Stimulated activated CD4-positive, alpha-beta T cell treated with anti-CD3 and anti-CD28 coated beads, Interleukin-4, amount 100 ng/mL, for 48 hours (primary cell): ENCODE measurements around the gene ARHGEF16.

Experiments
- DNase-seq, 2 donors: peaks; one replicate each; pipeline ENCODE4 v3.0.0-alpha.2; 2020; ENCODE audit warnings: low read depth in 2 of 2

The ARHGEF16 gene

DNA sequence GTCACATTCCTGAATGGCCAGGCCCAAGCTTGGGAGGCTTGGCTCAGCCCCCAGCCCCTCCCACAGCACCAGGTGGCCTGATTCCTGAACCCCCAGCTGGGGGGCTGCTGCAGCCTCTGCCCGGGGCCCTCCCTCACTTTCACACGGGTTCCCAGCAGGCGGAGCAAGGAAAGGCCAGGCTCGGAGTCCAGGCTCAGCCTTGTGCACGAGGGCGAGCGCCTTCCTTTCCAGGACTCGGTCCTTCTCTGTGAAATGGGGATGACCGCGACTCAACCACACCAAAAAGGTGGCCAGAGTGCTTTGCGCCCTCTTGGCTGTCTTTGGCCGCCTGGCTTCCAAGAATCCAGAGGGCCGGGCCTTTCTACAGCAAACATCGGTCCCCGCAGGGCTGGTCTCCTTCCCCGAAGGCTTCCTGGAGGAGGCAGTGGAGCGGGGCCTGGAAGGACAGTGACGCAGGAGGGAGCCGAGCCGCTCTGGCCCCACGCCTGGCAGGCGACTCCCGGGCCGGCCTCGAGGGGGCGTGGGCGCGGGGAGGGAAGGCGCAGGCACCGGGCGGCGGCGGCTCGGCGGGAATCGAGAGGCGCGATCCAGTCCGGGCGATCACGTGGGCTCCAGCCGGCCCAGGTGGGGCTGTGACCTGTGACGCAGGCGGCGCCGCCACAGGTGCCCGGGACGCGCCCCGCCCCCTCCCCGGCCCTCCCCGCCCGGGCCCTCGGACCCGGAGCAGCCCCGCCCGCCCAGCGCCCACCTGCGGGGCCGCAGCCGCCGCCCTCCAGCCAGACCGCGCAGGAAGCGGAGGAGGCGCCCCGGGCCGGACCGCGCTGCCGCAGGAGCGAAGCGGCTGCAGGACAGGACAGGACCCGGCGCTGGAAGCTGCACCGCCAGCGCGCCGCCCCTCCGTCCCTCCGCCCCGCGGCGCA lies at the start of gene ARHGEF16:
ARHGEF16 (plus strand) TSS at position 775 of the 920 bp plus-strand sequence. CDS start 8,420 bp downstream, outside the sequence.
- peak in 1 of 2 donors; percentile 15 for DNase-seq

DNA sequence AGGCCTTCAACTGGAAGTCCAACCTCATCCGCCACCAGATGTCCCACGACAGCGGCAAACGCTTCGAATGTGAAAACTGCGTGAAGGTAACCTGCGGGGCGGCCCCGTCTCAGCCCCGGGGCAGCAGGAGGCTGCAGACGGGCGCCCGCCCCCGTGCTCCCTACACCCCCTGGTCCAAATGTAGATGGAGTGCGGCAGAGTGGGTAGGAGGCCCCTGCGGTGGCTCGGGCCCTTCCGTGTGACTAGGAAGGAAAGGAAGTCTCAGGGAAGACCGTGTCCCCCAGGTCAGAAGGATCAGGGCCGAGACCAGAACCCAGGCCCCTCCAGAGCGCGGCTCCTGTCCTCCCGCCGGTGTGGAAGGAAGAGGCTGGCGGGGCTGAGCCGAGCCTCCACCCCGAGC lies 49.7 kb upstream of the ARHGEF16 start:
- no peak for DNase-seq

DNA sequence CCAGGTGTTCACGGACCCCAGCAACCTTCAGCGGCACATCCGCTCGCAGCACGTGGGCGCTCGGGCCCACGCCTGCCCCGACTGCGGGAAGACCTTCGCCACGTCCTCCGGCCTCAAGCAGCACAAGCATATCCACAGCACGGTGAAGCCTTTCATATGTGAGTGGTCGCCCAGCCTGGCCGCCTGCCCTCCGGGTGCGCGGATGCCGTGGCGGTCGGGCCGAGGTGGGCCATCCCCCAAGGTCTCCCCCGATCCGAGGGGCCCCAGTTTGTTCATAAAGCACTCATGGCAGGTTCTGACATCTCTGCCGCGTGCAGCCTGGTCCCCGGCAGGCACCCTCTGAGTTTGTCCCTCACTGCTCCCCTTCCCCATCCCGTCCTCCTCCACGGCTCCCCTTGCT lies 49.0 kb upstream of the ARHGEF16 start:
- no peak for DNase-seq

- DNase-seq = no peak
Measured at GRCh38 chr1:3405974-3406867, 48.2 kb upstream of the ARHGEF16 start.

GRCh38 chr1:3407021-3407420 lies 47.4 kb upstream of the ARHGEF16 start:
- DNase-seq = no peak

- DNase-seq = no peak
Measured at GRCh38 chr1:3408751-3409266, 45.7 kb upstream of the ARHGEF16 start.

DNA sequence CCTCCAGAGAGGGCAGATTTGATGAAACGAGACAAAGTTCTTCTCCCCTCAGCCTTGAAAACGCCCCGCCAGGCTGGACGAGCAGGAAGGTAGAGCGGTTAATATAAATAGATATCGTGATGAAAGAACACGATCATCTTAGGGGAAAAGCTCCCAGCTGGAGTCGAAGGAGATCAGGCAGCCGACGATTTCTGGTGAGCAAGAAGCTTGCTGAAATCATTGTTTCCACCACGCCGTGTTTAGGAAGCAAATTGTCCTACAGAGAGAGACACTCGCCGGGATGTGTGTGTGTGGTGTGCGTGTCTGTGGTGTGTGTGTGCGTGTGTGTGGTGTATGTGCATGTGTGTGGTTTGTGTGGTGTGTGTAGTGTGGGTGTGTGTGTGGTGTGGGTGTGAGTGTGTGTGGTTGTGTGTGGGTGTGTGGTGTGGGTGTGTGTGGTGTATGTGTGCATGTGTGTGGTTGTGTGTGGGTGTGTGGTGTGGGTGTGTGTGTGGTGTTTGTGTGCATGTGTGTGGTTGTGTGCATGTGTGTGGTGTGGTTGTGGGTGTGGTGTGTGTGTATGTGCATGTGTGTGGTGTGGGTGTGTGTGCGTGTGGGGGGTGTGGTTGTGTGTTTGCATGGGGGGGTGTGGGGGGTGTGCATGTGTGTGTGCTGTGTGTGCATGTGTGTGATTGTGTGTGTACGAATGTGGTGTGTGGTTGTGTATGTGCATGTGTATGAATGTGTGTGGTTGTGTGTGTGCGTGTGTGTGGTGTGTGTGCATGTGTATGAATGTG lies 44.9 kb upstream of the ARHGEF16 start:
- no peak for DNase-seq

DNA sequence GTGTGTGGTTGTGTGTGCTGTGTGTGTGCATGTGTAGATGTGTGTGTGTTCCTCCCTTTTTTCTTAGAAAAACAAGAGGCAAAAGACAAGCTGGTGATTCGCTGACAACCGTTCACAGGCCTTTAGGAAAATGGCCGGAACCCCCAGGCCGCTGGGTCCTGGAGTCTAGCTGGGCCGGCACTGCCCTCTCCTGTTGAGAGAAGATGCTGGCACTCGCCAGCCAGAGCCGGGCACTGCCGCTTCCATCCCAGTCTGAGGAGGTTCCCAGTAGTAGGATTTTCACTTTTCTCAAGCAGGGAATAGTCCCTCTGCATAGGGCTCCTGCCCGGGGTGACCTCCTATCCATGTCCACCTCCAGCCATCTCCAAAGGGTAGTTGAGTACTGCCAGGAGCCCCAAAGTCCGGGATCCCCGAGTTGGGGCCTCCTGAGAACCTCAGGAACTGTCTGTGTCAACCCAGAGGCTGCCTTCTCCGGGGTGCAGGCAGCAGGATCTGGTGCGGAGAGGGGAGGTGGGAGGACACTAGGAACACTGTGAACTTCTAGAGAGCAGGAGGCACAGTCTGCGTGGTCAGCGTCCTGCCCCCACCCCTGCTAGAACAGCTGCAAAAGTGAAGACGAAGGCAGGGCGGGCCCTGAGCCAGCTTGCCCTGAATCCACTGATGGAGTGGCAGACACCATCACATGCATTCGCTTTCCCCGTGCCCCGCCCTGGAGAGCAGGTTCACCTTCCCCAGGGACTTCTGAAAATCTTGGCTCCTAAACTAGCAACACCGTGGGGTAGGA lies 44.1 kb upstream of the ARHGEF16 start:
- DNase-seq = no peak

GRCh38 chr1:3411806-3412205 lies 42.7 kb upstream of the ARHGEF16 start:
- no peak for DNase-seq

GRCh38 chr1:3412376-3412775 lies 42.1 kb upstream of the ARHGEF16 start:
- DNase-seq = no peak

DNA sequence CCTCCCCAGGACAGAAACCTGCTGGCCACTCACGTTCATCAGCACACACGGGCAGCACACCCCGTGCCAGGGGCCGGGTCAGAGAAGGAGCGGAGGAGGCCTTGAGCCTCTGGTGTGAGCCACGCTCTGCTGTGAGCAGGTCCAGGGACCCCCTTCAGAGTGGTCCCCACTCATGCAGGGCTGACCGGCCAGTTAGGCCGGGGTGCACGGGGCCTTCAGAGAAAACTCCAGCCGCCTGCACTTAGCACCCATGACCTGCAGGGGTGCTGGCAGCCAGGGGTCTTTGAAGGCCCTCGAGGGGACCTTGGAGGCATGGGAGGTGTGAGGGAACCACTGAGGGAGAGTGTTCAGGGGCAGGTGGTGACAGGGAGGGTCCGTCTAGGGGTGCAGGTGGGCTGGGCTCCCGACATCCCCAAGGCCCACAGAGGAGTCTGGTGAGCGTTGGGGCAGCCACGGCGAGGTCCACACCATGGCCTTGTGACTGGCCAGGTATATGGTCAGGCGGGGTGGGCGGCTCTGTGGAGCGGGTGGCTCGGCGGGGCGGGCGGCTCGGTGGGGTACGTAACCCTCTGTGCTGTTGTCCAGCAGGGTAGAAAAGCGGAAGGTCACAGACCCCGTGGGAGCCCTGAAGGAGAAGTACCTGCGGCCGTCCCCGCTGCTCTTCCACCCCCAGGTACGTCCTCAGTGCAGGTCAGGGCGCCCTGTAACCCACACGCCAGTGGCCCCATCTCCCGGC lies 40.3 kb upstream of the ARHGEF16 start:
- no peak for DNase-seq

DNA sequence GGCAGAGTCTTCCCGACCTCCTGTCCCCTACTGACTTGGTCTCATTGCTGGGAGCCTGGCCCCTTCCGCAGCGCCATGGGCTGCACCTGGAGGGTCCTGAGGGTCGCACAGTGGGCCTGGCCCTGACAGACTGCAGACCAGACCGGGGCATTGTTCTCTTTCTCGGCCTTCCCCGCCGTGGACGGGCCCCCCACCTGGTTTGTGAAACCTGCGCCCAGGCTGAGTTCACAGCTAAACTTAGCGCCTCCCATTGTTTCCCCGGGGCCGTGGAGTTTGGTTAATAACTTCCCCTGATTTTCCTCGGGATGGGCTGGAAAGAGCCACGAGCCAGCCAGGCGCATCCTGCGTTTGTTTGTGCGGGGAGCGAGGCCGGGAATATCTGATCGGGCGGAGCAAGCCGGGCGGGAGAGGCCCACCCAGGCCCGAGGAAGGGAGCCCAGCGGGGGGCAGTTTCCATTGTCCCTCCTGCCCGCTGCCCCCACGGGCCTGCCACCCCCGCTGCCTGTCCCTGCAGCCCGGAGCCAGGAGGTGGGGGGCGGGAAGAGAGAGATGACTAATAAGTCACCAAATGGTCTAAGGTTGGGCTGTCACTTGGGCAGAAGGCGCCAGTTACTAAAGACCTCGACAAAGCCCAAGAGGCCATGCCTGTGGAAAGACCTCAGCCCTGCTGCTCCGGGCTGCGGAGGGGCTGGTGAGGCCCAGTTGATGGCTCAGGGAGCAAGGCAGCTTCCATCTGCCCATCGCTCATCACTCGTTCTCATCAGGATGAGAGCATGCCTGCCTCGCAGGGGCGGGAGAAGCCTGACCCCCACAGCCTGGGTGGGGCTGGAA lies 39.0 kb upstream of the ARHGEF16 start:
- DNase-seq = no peak

- DNase-seq = no peak
Measured at GRCh38 chr1:3417082-3417739, 37.3 kb upstream of the ARHGEF16 start.

GRCh38 chr1:3417934-3418333 lies 36.5 kb upstream of the ARHGEF16 start:
- no peak for DNase-seq

GRCh38 chr1:3418600-3418999 lies 35.9 kb upstream of the ARHGEF16 start:
- no peak for DNase-seq

GRCh38 chr1:3419415-3420204 lies 34.9 kb upstream of the ARHGEF16 start:
- no peak for DNase-seq

DNA sequence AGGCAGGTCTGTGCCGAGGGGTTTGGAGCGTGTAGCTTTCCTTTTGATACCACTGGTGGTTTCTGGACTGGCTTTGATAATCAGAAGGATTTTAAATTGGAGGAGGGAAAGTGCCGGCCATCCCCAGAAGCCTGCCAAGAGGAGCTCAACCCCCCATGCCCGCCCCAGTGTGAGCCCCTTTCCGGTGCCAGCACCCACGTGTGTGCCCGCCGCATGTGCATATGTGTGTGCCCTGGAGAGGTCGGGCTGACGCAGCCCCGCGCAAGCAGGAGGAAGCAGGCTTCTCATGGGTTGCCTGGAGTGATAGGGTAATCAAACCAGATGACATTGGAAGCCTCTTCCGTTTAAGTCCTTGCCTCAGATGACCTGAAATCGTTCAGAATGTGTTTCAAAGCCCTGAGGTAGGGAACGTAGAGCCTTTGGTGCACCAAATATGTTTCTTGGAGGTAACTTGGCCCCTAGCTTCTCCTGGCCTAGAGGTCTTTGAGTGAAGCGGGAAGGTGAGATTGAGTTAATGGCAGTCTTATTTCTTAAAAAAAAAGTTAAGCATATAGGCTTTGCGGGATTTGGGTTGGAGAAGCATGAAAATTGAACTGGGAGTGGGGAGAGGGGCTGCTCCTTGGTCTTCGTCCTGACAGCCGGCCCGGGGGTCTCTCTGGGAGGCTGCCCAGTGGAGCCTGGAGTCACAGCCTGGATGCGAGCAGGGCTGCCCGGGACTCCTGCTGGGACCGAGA lies 34.1 kb upstream of the ARHGEF16 start:
- DNase-seq = no peak
